ENCODE data around the gene OVCA2.

DNA sequence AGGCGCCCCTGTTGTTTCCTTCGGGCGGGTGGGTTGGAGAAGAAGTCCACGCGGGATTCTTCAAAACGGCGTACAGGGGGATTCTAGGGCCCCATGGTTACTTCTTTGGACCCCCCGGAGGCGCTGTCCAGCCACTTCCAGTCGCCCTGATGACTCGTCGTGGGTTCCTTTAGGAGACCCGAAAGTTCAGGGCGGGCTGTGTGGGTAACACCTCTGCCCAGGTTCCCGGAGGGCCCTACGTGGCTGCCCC is 12.4 kb downstream of the OVCA2 start:
- TF ChIP-seq, protein P1, sequence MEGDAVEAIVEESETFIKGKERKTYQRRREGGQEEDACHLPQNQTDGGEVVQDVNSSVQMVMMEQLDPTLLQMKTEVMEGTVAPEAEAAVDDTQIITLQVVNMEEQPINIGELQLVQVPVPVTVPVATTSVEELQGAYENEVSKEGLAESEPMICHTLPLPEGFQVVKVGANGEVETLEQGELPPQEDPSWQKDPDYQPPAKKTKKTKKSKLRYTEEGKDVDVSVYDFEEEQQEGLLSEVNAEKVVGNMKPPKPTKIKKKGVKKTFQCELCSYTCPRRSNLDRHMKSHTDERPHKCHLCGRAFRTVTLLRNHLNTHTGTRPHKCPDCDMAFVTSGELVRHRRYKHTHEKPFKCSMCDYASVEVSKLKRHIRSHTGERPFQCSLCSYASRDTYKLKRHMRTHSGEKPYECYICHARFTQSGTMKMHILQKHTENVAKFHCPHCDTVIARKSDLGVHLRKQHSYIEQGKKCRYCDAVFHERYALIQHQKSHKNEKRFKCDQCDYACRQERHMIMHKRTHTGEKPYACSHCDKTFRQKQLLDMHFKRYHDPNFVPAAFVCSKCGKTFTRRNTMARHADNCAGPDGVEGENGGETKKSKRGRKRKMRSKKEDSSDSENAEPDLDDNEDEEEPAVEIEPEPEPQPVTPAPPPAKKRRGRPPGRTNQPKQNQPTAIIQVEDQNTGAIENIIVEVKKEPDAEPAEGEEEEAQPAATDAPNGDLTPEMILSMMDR (IDR thresholded peaks at IDR 0.05): no peak
- no peak for TF ChIP-seq POLR2AphosphoS5 (IDR thresholded peaks at IDR 0.05)
